HEK293 (cell line): ENCODE measurements around the gene OR2Z1.

Source experiments
- AEBP2 ChIP-seq: fragments of 450-650 bp; formaldehyde crosslinking; IDR thresholded peaks from 2 replicates; pipeline ENCODE4 v1.5.1; 2016; ENCODE audit warnings: missing biosample characterization, missing genetic modification characterization, borderline replicate concordance
- CTCF ChIP-seq: fragments of 450-650 bp; formaldehyde crosslinking; IDR thresholded peaks from 2 replicates; pipeline ENCODE4 v1.5.1; 2016; ENCODE audit warnings: missing biosample characterization, missing genetic modification characterization
- ZNF518A ChIP-seq: fragments of 450-650 bp; formaldehyde crosslinking; conservative IDR thresholded peaks from 2 replicates; pipeline ENCODE4 v1.5.1; 2016; ENCODE audit warnings: low read depth, missing biosample characterization, missing genetic modification characterization

- no peak for TF ChIP-seq CTCF (tag by site-specific recombination)
- no peak for TF ChIP-seq AEBP2 (tag by site-specific recombination)
- TF ChIP-seq ZNF518A, result no peak
Measured at GRCh38 chr19:8696993-8697392, 24.4 kb upstream of the OR2Z1 start.
